Muscle of leg (tissue), 11 donors: ENCODE results near the gene SPINK4. TPM values are rescaled to one million over a fixed set of nuclear protein-coding genes. Genes with fewer than 3 reads are reported as not detected.

Source experiments
- DNase-seq: peaks from one replicate; pipeline ENCODE4 v3.0.0; 2013
- H3K27ac ChIP-seq: one replicate; pipeline ENCODE4 v1.5.1; 2013; ENCODE audit warnings: mild to moderate bottlenecking, low read length, control low read depth
- H3K27me3 ChIP-seq: one replicate; pipeline ENCODE4 v1.6.1; 2013; ENCODE audit warnings: low read length; ENCODE audit not compliant: control insufficient read depth, insufficient read depth
- H3K36me3 ChIP-seq: one replicate; pipeline ENCODE4 v1.6.1; 2013; ENCODE audit warnings: low read length; ENCODE audit not compliant: control insufficient read depth, insufficient read depth
- H3K4me1 ChIP-seq: one replicate; pipeline ENCODE4 v1.6.1; 2013; ENCODE audit warnings: low read length; ENCODE audit not compliant: control insufficient read depth, insufficient read depth
- H3K4me3 ChIP-seq: one replicate; pipeline ENCODE4 v1.5.1; 2013; ENCODE audit warnings: low read length, control low read depth
- H3K9me3 ChIP-seq: replicated peaks from 2 replicates; pipeline ENCODE4 v1.6.1; 2013; ENCODE audit warnings: low read depth, low read length; ENCODE audit not compliant: control insufficient read depth
- WGBS: methylation state at CpG from one replicate; pipeline ENCODE4 v1.1.5; 2013; ENCODE audit warnings: missing lambda C conversion rate; ENCODE audit not compliant: insufficient coverage; 5-methylcytosine and 5-hydroxymethylcytosine counted together
- polyA plus RNA-seq, 8 donors: library from polyadenylated mRNA; unstranded; fragments of 120-200 nt; gene quantifications; one replicate each; pipeline versions ENCODE4 v1.2.1 to v1.2.3, GENCODE V29; 2013; ENCODE audit warnings: inconsistent platforms in 1 of 8, low replicate concordance in 1 of 8; ENCODE audit not compliant: insufficient read length in 8 of 8, insufficient read depth in 1 of 8
- total RNA-seq: library from RNA; stranded (reverse); fragments of 120-200 nt; gene quantifications from one replicate; pipeline ENCODE4 v1.2.4, GENCODE V29; 2013

The SPINK4 gene
- total and polyA plus RNA-seq, 9 donors: 0.28 to 0.58 (median 0.40) TPM; not detected in 5

GRCh38 chr9:33228606-33229005 is 11.4 kb upstream of the SPINK4 start:
- H3K9me3 ChIP-seq: no peaks in the 10 kb centered on the region
- 75% methylated on average over 2 of the region's 4 CpGs for WGBS
- no peak for DNase-seq
- H3K27ac ChIP-seq: no peak overlapping the region
- no peak overlapping the region for H3K4me3 ChIP-seq
- no peaks in the 10 kb centered on the region for H3K27me3 ChIP-seq
- H3K36me3 ChIP-seq: no peaks in the 10 kb centered on the region
- peaks cover 4% of the 10 kb centered on the region for H3K4me1 ChIP-seq

GRCh38 chr9:33229359-33230114 is 10.4 kb upstream of the SPINK4 start:
- no peaks in the 10 kb centered on the region for H3K9me3 ChIP-seq
- no peak overlapping the region for H3K4me3 ChIP-seq
- no peaks in the 10 kb centered on the region for H3K36me3 ChIP-seq
- H3K27ac ChIP-seq: no peak overlapping the region
- peaks cover 4% of the 10 kb centered on the region for H3K4me1 ChIP-seq
- 72% methylated on average over 3 of the region's 9 CpGs for WGBS
- H3K27me3 ChIP-seq: peaks cover 3% of the 10 kb centered on the region
- no peak for DNase-seq

- Histone ChIP-seq H3K4me3 (no peak overlapping the region), H3K9me3 (no peaks in the 10 kb centered on the region), H3K27ac (no peak overlapping the region), H3K4me1 (no peaks in the 10 kb centered on the region), H3K36me3 (no peaks in the 10 kb centered on the region), H3K27me3 (peaks cover 3% of the 10 kb centered on the region)
- DNase-seq: no peak
- WGBS: 77% methylated on average over 8 of the region's 13 CpGs
Observed at GRCh38 chr9:33230756-33231622, 9.0 kb upstream of the SPINK4 start.

GRCh38 chr9:33231623-33231942 is 8.4 kb upstream of the SPINK4 start:
- no peak overlapping the region for H3K27ac ChIP-seq
- no peak for DNase-seq
- H3K27me3 ChIP-seq: peaks cover 8% of the 10 kb centered on the region
- H3K9me3 ChIP-seq: no peaks in the 10 kb centered on the region
- H3K4me3 ChIP-seq: no peak overlapping the region
- no peaks in the 10 kb centered on the region for H3K36me3 ChIP-seq
- 50% methylated on average over 1 of the region's 2 CpGs for WGBS
- no peaks in the 10 kb centered on the region for H3K4me1 ChIP-seq

- 85% methylated on average over 6 of the region's 6 CpGs for WGBS
- no peak for DNase-seq
- H3K9me3 ChIP-seq: no peaks in the 10 kb centered on the region
- no peak overlapping the region for H3K27ac ChIP-seq
- no peaks in the 10 kb centered on the region for H3K4me1 ChIP-seq
- H3K36me3 ChIP-seq: no peaks in the 10 kb centered on the region
- H3K4me3 ChIP-seq: no peak overlapping the region
- H3K27me3 ChIP-seq: peaks cover 8% of the 10 kb centered on the region
Observed at GRCh38 chr9:33232815-33233214, 7.2 kb upstream of the SPINK4 start.

GRCh38 chr9:33233626-33234342 is 6.2 kb upstream of the SPINK4 start:
- Histone ChIP-seq H3K4me3 (no peak overlapping the region), H3K27me3 (peaks cover 8% of the 10 kb centered on the region), H3K27ac (no peak overlapping the region), H3K4me1 (no peaks in the 10 kb centered on the region), H3K9me3 (no peaks in the 10 kb centered on the region), H3K36me3 (no peaks in the 10 kb centered on the region)
- DNase-seq: no peak
- 40% methylated on average over 1 of the region's 1 CpG for WGBS

GRCh38 chr9:33234511-33235467 is 5.2 kb upstream of the SPINK4 start:
- Histone ChIP-seq H3K27me3 (peaks cover 8% of the 10 kb centered on the region), H3K27ac (no peak overlapping the region), H3K4me3 (no peak overlapping the region), H3K9me3 (no peaks in the 10 kb centered on the region), H3K4me1 (peaks cover 4% of the 10 kb centered on the region), H3K36me3 (no peaks in the 10 kb centered on the region)
- DNase-seq: no peak
- WGBS: 84% methylated on average over 5 of the region's 9 CpGs

GRCh38 chr9:33236571-33236970 is 3.4 kb upstream of the SPINK4 start:
- 46% methylated on average over 2 of the region's 3 CpGs for WGBS
- Histone ChIP-seq H3K36me3 (no peaks in the 10 kb centered on the region), H3K4me1 (peaks cover 5% of the 10 kb centered on the region), H3K9me3 (no peaks in the 10 kb centered on the region), H3K4me3 (no peak overlapping the region), H3K27me3 (peaks cover 11% of the 10 kb centered on the region), H3K27ac (no peak overlapping the region)
- DNase-seq: no peak

- 77% methylated on average over 3 of the region's 5 CpGs for WGBS
- no peaks in the 10 kb centered on the region for H3K36me3 ChIP-seq
Observed at GRCh38 chr9:33241298-33241697, 1.3 kb downstream of the SPINK4 start.

More at GRCh38 chr9:33241298-33241697, 1.3 kb downstream of the SPINK4 start:
- DNase-seq: no peak
- H3K9me3 ChIP-seq: no peaks in the 10 kb centered on the region
- peaks cover 7% of the 10 kb centered on the region for H3K27me3 ChIP-seq
- peaks cover 5% of the 10 kb centered on the region for H3K4me1 ChIP-seq
- no peak overlapping the region for H3K27ac ChIP-seq
- no peak overlapping the region for H3K4me3 ChIP-seq
